ENCODE measurements around the gene GRID1. TPM values are rescaled to one million over a fixed set of nuclear protein-coding genes. Genes with fewer than 3 reads are reported as not detected.

Gene GRID1
- total RNA-seq, 1 donor from 2014 or later = under 0.01 TPM

GRCh38 chr10:85603151-85603940 lies 763.2 kb downstream of the GRID1 start:
- Histone ChIP-seq H3K27me3 (ENCODE audit: control insufficient read depth, insufficient read depth, low read length) (no peaks in the 10 kb centered on the region), H3K36me3 (ENCODE audit: control insufficient read depth, insufficient read depth, low read length) (no peaks in the 10 kb centered on the region), H3K4me3 (ENCODE audit: low read depth, low read length) (no peak overlapping the region)
- no peak for TF ChIP-seq CTCF (IDR thresholded peaks at IDR 0.05; ENCODE audit: insufficient read depth, low read length, severe bottlenecking)
- DNase-seq (ENCODE audit: low read depth) = no peak
- FAIRE-seq = no peak

GRCh38 chr10:85602713-85603112 lies 763.9 kb downstream of the GRID1 start:
- no peak for TF ChIP-seq CTCF (IDR thresholded peaks at IDR 0.05; ENCODE audit: insufficient read depth, low read length, severe bottlenecking)
- FAIRE-seq (no peak), DNase-seq (ENCODE audit: low read depth) (no peak)
- H3K36me3 ChIP-seq (ENCODE audit: control insufficient read depth, insufficient read depth, low read length) = no peaks in the 10 kb centered on the region
- H3K4me3 ChIP-seq (ENCODE audit: low read depth, low read length) = no peak overlapping the region
- no peaks in the 10 kb centered on the region for H3K27me3 ChIP-seq (ENCODE audit: control insufficient read depth, insufficient read depth, low read length)

GRCh38 chr10:85602306-85602705 lies 764.3 kb downstream of the GRID1 start:
- FAIRE-seq (no peak), DNase-seq (ENCODE audit: low read depth) (no peak)
- no peaks in the 10 kb centered on the region for H3K27me3 ChIP-seq (ENCODE audit: control insufficient read depth, insufficient read depth, low read length)
- no peaks in the 10 kb centered on the region for H3K36me3 ChIP-seq (ENCODE audit: control insufficient read depth, insufficient read depth, low read length)
- no peak overlapping the region for H3K4me3 ChIP-seq (ENCODE audit: low read depth, low read length)
- no peak for TF ChIP-seq CTCF (IDR thresholded peaks at IDR 0.05; ENCODE audit: insufficient read depth, low read length, severe bottlenecking)

- no peaks in the 10 kb centered on the region for H3K27me3 ChIP-seq (ENCODE audit: control insufficient read depth, insufficient read depth, low read length)
- no peak for TF ChIP-seq CTCF (IDR thresholded peaks at IDR 0.05; ENCODE audit: insufficient read depth, low read length, severe bottlenecking)
- no peak overlapping the region for H3K4me3 ChIP-seq (ENCODE audit: low read depth, low read length)
- DNase-seq (ENCODE audit: low read depth) (no peak), FAIRE-seq (no peak)
- no peaks in the 10 kb centered on the region for H3K36me3 ChIP-seq (ENCODE audit: control insufficient read depth, insufficient read depth, low read length)
Observed at GRCh38 chr10:85601526-85601925, 765.1 kb downstream of the GRID1 start.

- FAIRE-seq (no peak), DNase-seq (ENCODE audit: low read depth) (no peak)
- Histone ChIP-seq H3K27me3 (ENCODE audit: control insufficient read depth, insufficient read depth, low read length) (no peaks in the 10 kb centered on the region), H3K4me3 (ENCODE audit: low read depth, low read length) (no peak overlapping the region), H3K36me3 (ENCODE audit: control insufficient read depth, insufficient read depth, low read length) (no peaks in the 10 kb centered on the region)
- no peak for TF ChIP-seq CTCF (IDR thresholded peaks at IDR 0.05; ENCODE audit: insufficient read depth, low read length, severe bottlenecking)
Observed at GRCh38 chr10:85600744-85601081, 765.9 kb downstream of the GRID1 start.

Data from bronchial epithelial cell (primary cell).